ENCODE results near the gene TMPRSS9.

GRCh38 chr19:2394442-2395292 lies 34.6 kb downstream of the TMPRSS9 start:
- TF ChIP-seq, protein P1, sequence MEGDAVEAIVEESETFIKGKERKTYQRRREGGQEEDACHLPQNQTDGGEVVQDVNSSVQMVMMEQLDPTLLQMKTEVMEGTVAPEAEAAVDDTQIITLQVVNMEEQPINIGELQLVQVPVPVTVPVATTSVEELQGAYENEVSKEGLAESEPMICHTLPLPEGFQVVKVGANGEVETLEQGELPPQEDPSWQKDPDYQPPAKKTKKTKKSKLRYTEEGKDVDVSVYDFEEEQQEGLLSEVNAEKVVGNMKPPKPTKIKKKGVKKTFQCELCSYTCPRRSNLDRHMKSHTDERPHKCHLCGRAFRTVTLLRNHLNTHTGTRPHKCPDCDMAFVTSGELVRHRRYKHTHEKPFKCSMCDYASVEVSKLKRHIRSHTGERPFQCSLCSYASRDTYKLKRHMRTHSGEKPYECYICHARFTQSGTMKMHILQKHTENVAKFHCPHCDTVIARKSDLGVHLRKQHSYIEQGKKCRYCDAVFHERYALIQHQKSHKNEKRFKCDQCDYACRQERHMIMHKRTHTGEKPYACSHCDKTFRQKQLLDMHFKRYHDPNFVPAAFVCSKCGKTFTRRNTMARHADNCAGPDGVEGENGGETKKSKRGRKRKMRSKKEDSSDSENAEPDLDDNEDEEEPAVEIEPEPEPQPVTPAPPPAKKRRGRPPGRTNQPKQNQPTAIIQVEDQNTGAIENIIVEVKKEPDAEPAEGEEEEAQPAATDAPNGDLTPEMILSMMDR (conservative IDR thresholded peaks at IDR 0.05; ENCODE audit: low read depth, low read length): no peak
- TF ChIP-seq EZH2phosphoT487 (IDR thresholded peaks at IDR 0.05; ENCODE audit: borderline replicate concordance, low read length): no peak

All from PC-3 (cell line).